ENCODE results near the gene B3GNT5. TPM values are rescaled to one million over a fixed set of nuclear protein-coding genes. Genes with fewer than 3 reads are reported as not detected.

Gene B3GNT5
- total RNA-seq (2022; extraction: Qiagen RNA extraction; ENCODE audit: low read depth), result 14.0 to 30.1 TPM (median 24.7 TPM) in 5 replicates

GRCh38 chr3:183252973-183253527, at the start of gene B3GNT5:
B3GNT5 (plus strand) TSS chr3:183253253; CDS start chr3:183269799, 16,546 bp downstream.

Other genes with a start within 250 kb of the B3GNT5 start
- gene MCCC1, start 153.8 kb upstream of the B3GNT5 start, total RNA-seq (2022; extraction: Qiagen RNA extraction; ENCODE audit: low read depth), result 6.7 to 11.5 TPM (median 8.0 TPM) in 5 replicates
- 0.15 to 0.44 TPM (median 0.24 TPM) in 5 replicates for gene LAMP3, start 90.5 kb upstream of the B3GNT5 start, total RNA-seq (2022; extraction: Qiagen RNA extraction; ENCODE audit: low read depth)
- 0.14 to 0.83 TPM (median 0.26 TPM) in 5 replicates for gene MCF2L2, start 175.4 kb downstream of the B3GNT5 start, total RNA-seq (2022; extraction: Qiagen RNA extraction; ENCODE audit: low read depth)

All from A549 treated with ZK216348 at 1 μM for 4 hours (cell line).